Right ventricle myocardium superior (tissue), 1 donor: ENCODE results near the gene KIRREL1. TPM values are rescaled to one million over a fixed set of nuclear protein-coding genes. Genes with fewer than 3 reads are reported as not detected.

Experiments
- ATAC-seq: fragments of 200-7000 bp; cut with Tn5 transposase; one replicate; pipeline ENCODE4 v1.9.1; 2020; ENCODE audit warnings: mild to moderate bottlenecking; ENCODE audit not compliant: poor library complexity
- DNase-seq: peaks from one replicate; pipeline ENCODE4 v3.0.0-alpha.2; 2020
- intact Hi-C: fragments of 100-400 bp; cut with DNase I; formaldehyde crosslinking; loops from one replicate; pipeline ENCODE4 v1.11.2; 2022
- long read RNA-seq: library from polyadenylated mRNA; unstranded; transcript quantifications from one replicate; pipeline ENCODE4 v2.0.0, GENCODE V29; 2021
- total RNA-seq: library from RNA; stranded (reverse); fragmentation: NEBNext Ultra II Directional; extraction: Animal tissue kit (Norgen Biotek cat#: 25700); gene quantifications from one replicate; pipeline ENCODE4 v1.2.1, GENCODE V29; 2021
- donor health status: DM: no; HTN: yes; CAD: no; lungs with severe emphysema.

The KIRREL1 gene
- total RNA-seq = 9.5 TPM
- long read RNA-seq, partial matches to known transcripts = 1 of 3 reads
- long read RNA-seq, other reads (novel, unspliced or antisense) = 1 of 3 reads

DNA sequence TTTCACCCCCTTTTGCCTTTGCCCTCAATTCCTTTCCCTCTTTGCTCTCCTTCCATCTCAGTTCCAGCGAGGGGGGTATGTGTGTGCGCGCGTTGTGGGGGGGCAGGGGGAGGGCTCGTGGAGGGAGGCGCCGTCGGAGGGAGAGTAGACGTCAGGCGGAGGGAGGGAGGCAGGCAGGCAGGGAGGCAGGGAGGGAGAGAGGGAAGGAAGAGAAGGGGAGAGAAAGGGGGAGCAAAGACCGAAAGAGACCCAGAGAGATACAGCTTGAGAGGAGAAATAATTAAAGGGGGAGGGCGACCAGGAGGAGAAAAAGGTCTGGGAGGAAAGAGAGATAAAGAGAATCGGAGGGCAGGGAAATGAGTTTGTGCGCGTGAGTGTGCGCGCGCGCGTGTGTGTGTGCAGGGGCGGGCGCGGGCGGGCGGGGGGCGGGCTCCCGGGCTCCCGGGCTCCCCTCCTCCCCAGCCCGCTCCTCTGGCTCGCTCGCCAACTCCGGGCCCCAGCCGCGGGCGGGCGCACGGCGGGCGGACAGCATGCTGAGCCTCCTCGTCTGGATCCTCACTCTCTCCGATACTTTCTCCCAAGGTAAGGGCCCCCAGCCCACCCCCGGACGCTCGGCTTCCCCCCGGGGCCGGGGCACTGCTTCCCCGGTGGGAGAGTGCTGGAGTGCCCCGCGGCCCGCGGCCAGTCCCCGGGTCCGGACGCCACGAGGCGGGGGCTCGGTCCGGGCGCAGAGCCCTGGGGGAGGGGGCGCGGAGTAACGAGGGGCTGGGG lies at the start of gene KIRREL1:
Gene KIRREL1, plus strand, starts transcription at position 499 of the 771 bp plus-strand sequence. Its CDS starts 32 bp downstream, at position 531.
- intact Hi-C loops = loop anchor here (2.0 to 5.0 kb wide), 2 partner anchors 44 to 93 kb away; no protein-coding TSS in a partner anchor
- ATAC-seq = peak; percentile 79
- DNase-seq = peak; percentile 74

GRCh38 chr1:157944663-157945280 lies 48.7 kb upstream of the KIRREL1 start:
- intact Hi-C loops = loop anchor here (5.0 kb wide), 1 partner anchor 362 kb away; no protein-coding TSS in a partner anchor
- ATAC-seq (no peak), DNase-seq (no peak)

DNA sequence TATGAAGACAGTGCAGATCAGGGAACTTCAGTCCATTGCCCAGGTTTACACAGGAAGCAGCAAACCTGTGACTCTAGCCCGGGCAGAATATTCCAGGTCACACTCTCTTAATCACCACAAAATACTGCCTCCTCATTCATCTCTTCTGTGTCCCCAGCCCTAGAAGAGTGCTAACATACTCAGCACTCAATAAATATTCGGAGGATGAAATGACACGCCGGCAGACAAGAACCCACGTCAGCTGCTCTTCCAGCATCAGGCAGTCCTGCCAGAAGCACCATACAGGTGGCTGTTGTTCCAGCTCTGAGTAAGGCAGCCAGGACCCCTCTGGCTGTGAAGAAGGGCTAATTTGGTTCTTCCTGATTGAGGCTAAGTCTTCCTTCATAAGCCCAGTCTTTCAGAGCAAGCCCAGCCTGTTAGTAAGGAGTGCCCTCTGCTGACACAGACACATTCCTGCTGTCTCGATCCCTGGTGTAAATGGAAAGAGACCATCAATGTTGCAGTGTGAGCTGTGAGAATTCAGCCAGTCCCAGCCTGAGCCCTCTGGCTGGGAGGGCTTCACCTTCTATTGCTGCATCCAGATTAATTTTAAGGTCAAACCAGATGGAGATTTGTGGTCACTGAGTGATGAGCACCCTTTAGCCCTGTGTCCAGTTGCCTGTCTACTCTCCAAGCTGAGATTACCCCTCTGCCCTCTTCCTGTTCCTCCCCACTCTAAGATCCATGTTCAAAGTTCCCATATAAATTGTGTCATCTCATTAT lies 45.0 kb upstream of the KIRREL1 start:
- DNase-seq (no peak), ATAC-seq (peak; percentile 94)
- intact Hi-C loops = loop anchor here (1.0 to 5.0 kb wide), 2 partner anchors 70 to 366 kb away; no protein-coding TSS in a partner anchor

DNA sequence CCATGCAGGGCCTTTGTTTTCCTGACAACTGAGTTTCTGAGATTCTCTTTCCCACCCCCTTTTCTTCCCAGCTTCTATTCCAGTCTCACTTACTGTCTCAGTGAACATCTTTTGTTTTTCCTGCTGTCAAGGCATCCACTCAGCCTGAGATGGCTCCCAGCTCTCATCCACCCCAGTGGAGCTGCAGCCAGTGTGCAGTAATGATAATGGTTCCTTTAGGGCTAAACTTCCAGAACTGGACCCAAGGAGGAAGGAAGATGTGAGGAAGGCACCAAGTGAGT lies 44.4 kb upstream of the KIRREL1 start:
- DNase-seq (no peak), ATAC-seq (no peak)
- intact Hi-C loops = loop anchor here (5.0 kb wide), 1 partner anchor 367 kb away; no protein-coding TSS in a partner anchor

DNA sequence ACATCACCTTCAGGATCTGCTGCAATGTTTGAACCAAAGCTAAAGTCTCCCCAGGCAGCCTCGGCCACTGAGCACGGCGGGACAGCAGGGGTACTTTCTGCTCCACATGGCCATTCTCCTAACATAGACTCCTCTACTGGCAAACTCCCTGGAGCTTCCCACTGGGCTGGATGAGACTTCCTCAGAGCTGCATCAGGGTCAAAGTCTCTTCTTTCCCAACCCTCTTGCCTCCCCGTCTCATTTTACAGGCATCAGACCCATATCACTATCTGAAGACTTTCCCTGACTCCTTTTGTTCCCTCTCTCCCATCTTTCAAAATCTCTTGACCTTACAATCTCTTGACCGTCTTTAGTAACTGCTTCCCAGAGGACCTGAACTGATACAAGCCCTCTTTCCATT lies 42.2 kb upstream of the KIRREL1 start:
- intact Hi-C loops = no loop called here
- no peak for ATAC-seq
- DNase-seq = no peak

DNA sequence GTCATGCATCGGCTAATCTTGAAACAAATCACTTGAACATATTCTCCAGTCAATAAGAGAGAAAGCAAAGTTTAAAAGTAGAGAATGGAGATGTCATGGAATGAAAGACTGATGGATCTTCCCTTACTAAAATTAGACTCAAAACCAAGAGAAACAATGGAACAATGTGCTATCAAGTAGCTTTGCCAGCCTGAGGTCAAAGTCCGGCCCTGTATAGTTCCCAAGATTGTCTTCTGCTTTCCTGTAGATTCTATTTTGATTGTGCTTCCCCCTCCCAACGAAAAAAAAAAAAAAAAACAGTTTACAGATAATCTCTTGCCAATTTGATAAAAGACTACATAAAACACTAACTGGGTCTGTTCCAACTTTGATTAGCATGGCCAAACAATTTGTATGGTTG lies 40.8 kb upstream of the KIRREL1 start:
- DNase-seq (no peak), ATAC-seq (no peak)
- intact Hi-C loops = no loop called here

DNA sequence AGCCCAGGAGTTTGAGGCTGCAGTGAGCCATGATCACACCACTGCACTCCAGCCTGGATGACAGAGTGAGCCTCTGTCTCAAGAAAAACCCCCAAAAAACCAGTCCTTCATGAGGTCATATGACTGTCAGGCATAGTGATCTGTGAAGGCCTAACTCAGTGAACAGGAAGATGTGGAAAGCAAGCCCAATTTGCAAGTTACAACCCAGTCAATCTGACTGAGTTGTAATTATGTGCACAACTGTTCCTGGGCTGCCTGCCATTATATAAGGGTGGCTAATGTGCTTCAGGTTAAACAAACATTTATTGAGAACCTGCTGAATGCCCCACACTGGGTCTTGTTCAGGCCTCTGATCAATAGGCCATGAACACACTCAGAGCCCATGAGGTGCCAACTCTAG lies 38.2 kb upstream of the KIRREL1 start:
- ATAC-seq (no peak), DNase-seq (no peak)
- intact Hi-C loops = no loop called here

DNA sequence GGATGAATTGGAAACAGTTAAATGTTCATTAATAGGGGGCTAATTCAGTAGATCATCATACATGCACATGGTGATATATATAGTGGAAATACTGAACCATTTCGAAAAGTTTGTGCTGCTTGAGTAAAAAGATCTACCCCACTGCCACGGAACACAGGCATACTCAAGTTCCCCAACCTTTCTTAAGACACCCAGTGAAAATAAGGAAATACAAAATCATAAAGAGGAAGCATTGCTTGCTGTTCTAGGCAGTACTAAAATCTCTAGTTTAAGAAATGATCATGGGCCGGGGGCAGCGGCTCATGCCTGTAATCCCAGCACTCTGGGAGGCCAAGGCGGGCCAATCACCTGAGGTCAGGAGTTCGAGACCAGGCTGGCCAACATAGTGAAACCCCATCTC lies 37.6 kb upstream of the KIRREL1 start:
- DNase-seq (no peak), ATAC-seq (peak; percentile 36)
- intact Hi-C loops = no loop called here

DNA sequence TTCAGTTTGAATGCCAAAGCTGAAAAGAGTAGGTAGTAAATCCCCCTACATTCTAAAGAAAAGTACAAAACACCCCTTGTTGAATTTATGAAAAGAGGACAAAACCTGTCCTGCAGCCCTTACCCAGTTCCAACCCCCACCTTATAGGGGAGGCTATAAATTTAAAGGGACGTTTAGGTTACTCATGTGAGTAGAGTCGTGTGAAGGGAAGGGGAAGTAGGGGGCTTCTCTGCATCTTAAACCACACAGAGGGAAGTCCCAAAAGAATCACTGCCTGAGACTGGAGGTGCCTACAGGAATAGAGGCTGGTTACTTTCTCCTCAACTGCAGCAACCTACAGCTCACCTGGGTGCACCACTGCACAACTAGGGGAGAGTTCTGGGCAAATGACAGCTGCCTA lies 36.7 kb upstream of the KIRREL1 start:
- DNase-seq (no peak), ATAC-seq (no peak)
- intact Hi-C loops = no loop called here

GRCh38 chr1:157958263-157958662 lies 35.2 kb upstream of the KIRREL1 start:
- ATAC-seq (no peak), DNase-seq (no peak)
- intact Hi-C loops = no loop called here

- intact Hi-C loops = loop anchor here (10.0 kb wide), 1 partner anchor 565 kb away; no protein-coding TSS in a partner anchor
- DNase-seq (no peak), ATAC-seq (no peak)
Observed at GRCh38 chr1:157959750-157960149, 33.7 kb upstream of the KIRREL1 start.

DNA sequence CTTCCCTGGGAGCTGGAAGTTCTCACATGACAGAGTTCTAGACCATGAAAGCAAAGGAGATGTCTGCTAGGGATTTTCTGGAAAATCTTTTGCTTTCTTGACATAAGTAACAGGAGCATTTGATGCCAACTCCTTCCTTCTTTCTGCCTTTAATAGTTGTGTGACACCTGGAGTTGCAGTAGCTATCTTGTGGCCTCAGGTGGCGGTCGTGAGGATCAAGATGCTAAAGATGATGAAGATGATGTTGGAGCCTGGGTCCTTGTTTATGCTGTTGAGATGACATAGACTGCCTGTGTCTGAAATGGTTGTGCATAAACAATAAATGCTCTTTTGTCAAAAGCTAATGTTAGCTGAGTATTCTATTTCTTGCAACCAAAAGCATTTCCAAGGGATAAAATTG lies 32.7 kb upstream of the KIRREL1 start:
- intact Hi-C loops = loop anchor here (10.0 kb wide), 1 partner anchor 564 kb away; no protein-coding TSS in a partner anchor
- ATAC-seq = no peak
- no peak for DNase-seq

- no peak for ATAC-seq
- intact Hi-C loops = loop anchor here (10.0 kb wide), 1 partner anchor 563 kb away; no protein-coding TSS in a partner anchor
- DNase-seq = no peak
Observed at GRCh38 chr1:157961805-157962762, 31.4 kb upstream of the KIRREL1 start.

DNA sequence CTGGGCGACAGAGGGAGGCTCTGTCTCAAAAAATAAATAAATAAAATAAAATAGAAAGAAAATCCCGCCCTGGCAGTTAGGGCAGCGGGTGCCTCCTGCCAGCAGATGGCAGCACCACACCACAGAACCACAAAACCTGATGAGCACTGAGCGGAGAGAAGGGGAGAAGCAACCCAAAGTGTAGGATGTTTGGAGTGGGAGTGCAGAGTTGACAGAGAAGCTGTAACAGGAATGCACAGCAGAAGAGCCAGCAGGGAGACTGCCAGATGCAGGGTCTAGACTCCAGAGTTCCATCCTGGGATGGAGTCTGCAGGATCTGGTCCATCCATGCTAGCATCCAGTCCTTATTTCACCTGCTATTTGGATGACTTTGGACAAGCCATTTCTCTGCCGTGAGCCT lies 29.7 kb upstream of the KIRREL1 start:
- ATAC-seq = peak; percentile 84
- intact Hi-C loops = loop anchor here (10.0 kb wide), 1 partner anchor 561 kb away; no protein-coding TSS in a partner anchor
- DNase-seq = peak; percentile 70

DNA sequence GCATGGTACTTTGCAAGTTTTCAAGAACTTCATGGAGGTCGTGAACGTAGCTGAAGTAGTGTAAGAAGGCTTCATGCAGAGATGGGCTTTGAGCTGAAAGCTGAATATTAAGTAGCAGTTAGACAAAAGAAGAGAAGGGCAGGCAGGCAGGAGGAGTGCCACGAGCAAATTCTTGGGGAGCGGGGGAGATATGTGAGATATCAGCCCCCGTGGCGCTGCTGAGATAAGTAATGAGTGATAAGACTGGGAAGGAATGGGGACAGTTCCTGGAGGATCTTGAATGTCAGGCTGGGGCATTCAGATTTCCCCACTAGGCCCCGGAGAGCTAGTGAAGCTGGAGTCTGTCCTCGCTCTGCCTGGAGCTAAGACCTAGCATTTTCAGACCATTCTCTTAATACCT lies 27.9 kb upstream of the KIRREL1 start:
- ATAC-seq (no peak), DNase-seq (no peak)
- intact Hi-C loops = loop anchor here (10.0 kb wide), 1 partner anchor 559 kb away; no protein-coding TSS in a partner anchor

DNA sequence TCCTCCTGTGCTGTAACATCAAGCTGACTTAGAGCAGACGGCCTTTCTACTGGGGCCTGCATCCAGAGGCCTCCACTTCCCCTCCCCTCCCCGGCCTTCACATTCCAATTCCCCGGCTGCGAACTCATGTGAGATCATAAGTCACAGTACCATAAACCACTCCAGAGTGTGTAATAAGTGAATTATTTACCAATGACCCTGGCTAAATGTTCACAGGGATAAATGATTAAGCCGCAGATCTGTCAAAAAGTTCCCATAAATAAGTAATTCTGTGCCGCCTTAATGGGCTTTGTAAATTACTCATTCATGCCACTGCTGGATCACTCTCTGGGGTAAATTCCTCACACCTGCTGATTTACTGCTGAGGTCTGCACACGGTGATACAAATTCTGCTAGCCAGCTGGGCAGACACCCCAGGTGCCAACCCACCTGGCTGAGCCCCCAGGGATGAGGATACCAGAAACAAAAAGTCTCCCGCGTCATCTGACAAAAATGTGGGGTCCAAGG lies 27.4 kb upstream of the KIRREL1 start:
- DNase-seq (no peak), ATAC-seq (no peak)
- intact Hi-C loops = loop anchor here (2.0 to 10.0 kb wide), 2 partner anchors 159 to 559 kb away; no protein-coding TSS in a partner anchor

GRCh38 chr1:157967205-157967604 lies 26.2 kb upstream of the KIRREL1 start:
- no peak for DNase-seq
- intact Hi-C loops = loop anchor here (2.0 to 10.0 kb wide), 2 partner anchors 158 to 558 kb away; no protein-coding TSS in a partner anchor
- no peak for ATAC-seq

GRCh38 chr1:157968508-157968907 lies 24.9 kb upstream of the KIRREL1 start:
- no peak for DNase-seq
- ATAC-seq = peak; percentile 36

More at GRCh38 chr1:157968508-157968907, 24.9 kb upstream of the KIRREL1 start:
- intact Hi-C loops = loop anchor here (10.0 kb wide), 1 partner anchor 556 kb away; no protein-coding TSS in a partner anchor
